ENCODE results near the gene ALOX15. TPM values are rescaled to one million over a fixed set of nuclear protein-coding genes. Genes with fewer than 3 reads are reported as not detected.
"Not testable (repeated sequence)": the region's sequence is repeated elsewhere in the genome, so short reads cannot be mapped to it uniquely, and the experiment has no call there.

Gene ALOX15
- total RNA-seq, 1 experiment from 2014 or later = not detected

- H3K4me3 ChIP-seq; H3K9me3 ChIP-seq (replicated peaks); H3K36me3 ChIP-seq; H3K27ac ChIP-seq; DNase-seq (ENCODE audit: low read depth in 1 of 2, low spot score in 2 of 2); H3K4me1 ChIP-seq (replicated peaks): not testable (repeated sequence)
- H3K27me3 ChIP-seq (replicated peaks) = peaks cover 48% of the 10 kb centered on the region
Observed at GRCh38 chr17:4639301-4640059, 2.0 kb downstream of the ALOX15 start.

GRCh38 chr17:4638766-4639165 is 2.7 kb downstream of the ALOX15 start:
- not testable (repeated sequence) for H3K27ac ChIP-seq; H3K4me3 ChIP-seq; H3K4me1 ChIP-seq (replicated peaks); H3K36me3 ChIP-seq; H3K9me3 ChIP-seq (replicated peaks); DNase-seq (ENCODE audit: low read depth in 1 of 2, low spot score in 2 of 2)
- H3K27me3 ChIP-seq (replicated peaks) = peaks cover 45% of the 10 kb centered on the region

- no peak overlapping the region for H3K27ac ChIP-seq
- peaks cover 30% of the 10 kb centered on the region for H3K27me3 ChIP-seq (replicated peaks)
- H3K9me3 ChIP-seq (replicated peaks) = no peaks in the 10 kb centered on the region
- no peak overlapping the region for H3K4me3 ChIP-seq
- no peaks in the 10 kb centered on the region for H3K4me1 ChIP-seq (replicated peaks)
- no peak for DNase-seq (ENCODE audit: low read depth in 1 of 2, low spot score in 2 of 2)
- H3K36me3 ChIP-seq = no peaks in the 10 kb centered on the region
Observed at GRCh38 chr17:4636474-4637100, 4.9 kb downstream of the ALOX15 start.

GRCh38 chr17:4635823-4636375 is 5.6 kb downstream of the ALOX15 start:
- Histone ChIP-seq H3K9me3 (replicated peaks) (no peaks in the 10 kb centered on the region), H3K4me1 (replicated peaks) (no peaks in the 10 kb centered on the region), H3K4me3 (no peak overlapping the region), H3K27me3 (replicated peaks) (peaks cover 24% of the 10 kb centered on the region), H3K36me3 (no peaks in the 10 kb centered on the region), H3K27ac (no peak overlapping the region)
- DNase-seq (ENCODE audit: low read depth in 1 of 2, low spot score in 2 of 2) = no peak

- H3K9me3 ChIP-seq (replicated peaks) = no peaks in the 10 kb centered on the region
- no peak overlapping the region for H3K27ac ChIP-seq
- peaks cover 24% of the 10 kb centered on the region for H3K27me3 ChIP-seq (replicated peaks)
- DNase-seq (ENCODE audit: low read depth in 1 of 2, low spot score in 2 of 2) = no peak
- H3K4me1 ChIP-seq (replicated peaks) = no peaks in the 10 kb centered on the region
- no peak overlapping the region for H3K4me3 ChIP-seq
- no peaks in the 10 kb centered on the region for H3K36me3 ChIP-seq
Observed at GRCh38 chr17:4634976-4635375, 6.5 kb downstream of the ALOX15 start.

- Histone ChIP-seq H3K27me3 (replicated peaks) (peaks cover 19% of the 10 kb centered on the region), H3K4me1 (replicated peaks) (no peaks in the 10 kb centered on the region), H3K36me3 (no peaks in the 10 kb centered on the region), H3K9me3 (replicated peaks) (no peaks in the 10 kb centered on the region), H3K27ac (no peak overlapping the region), H3K4me3 (no peak overlapping the region)
- no peak for DNase-seq (ENCODE audit: low read depth in 1 of 2, low spot score in 2 of 2)
Observed at GRCh38 chr17:4633643-4634042, 7.8 kb downstream of the ALOX15 start.

- no peaks in the 10 kb centered on the region for H3K9me3 ChIP-seq (replicated peaks)
- H3K4me1 ChIP-seq (replicated peaks) = no peaks in the 10 kb centered on the region
- H3K27ac ChIP-seq = no peak overlapping the region
- DNase-seq (ENCODE audit: low read depth in 1 of 2, low spot score in 2 of 2) = no peak
- no peak overlapping the region for H3K4me3 ChIP-seq
- no peaks in the 10 kb centered on the region for H3K36me3 ChIP-seq
- H3K27me3 ChIP-seq (replicated peaks) = peaks cover 16% of the 10 kb centered on the region
Observed at GRCh38 chr17:4632581-4632920, 8.9 kb downstream of the ALOX15 start.

GRCh38 chr17:4631836-4632580 is 9.5 kb downstream of the ALOX15 start:
- no peaks in the 10 kb centered on the region for H3K4me1 ChIP-seq (replicated peaks)
- DNase-seq (ENCODE audit: low read depth in 1 of 2, low spot score in 2 of 2) = no peak

GRCh38 chr17:4631431-4631830 is 10.0 kb downstream of the ALOX15 start:
- H3K27ac ChIP-seq = no peak overlapping the region
- peaks cover 16% of the 10 kb centered on the region for H3K27me3 ChIP-seq (replicated peaks)
- no peak overlapping the region for H3K4me3 ChIP-seq
- H3K9me3 ChIP-seq (replicated peaks) = no peaks in the 10 kb centered on the region
- no peak for DNase-seq (ENCODE audit: low read depth in 1 of 2, low spot score in 2 of 2)
- no peaks in the 10 kb centered on the region for H3K36me3 ChIP-seq
- no peaks in the 10 kb centered on the region for H3K4me1 ChIP-seq (replicated peaks)

More at GRCh38 chr17:4631836-4632580, 9.5 kb downstream of the ALOX15 start:
- no peak overlapping the region for H3K27ac ChIP-seq
- peaks cover 16% of the 10 kb centered on the region for H3K27me3 ChIP-seq (replicated peaks)
- H3K9me3 ChIP-seq (replicated peaks) = no peaks in the 10 kb centered on the region
- H3K4me3 ChIP-seq = no peak overlapping the region
- no peaks in the 10 kb centered on the region for H3K36me3 ChIP-seq

GRCh38 chr17:4626734-4627256 is 14.7 kb downstream of the ALOX15 start:
- H3K4me1 ChIP-seq (replicated peaks) = no peaks in the 10 kb centered on the region
- 0 out of 2 replicates have a peak, but pooled peaks cover 4% of the 10 kb centered on the region for H3K9me3 ChIP-seq (replicated peaks)
- peaks cover 7% of the 10 kb centered on the region for H3K27me3 ChIP-seq (replicated peaks)
- no peak overlapping the region for H3K4me3 ChIP-seq
- no peak overlapping the region for H3K27ac ChIP-seq
- DNase-seq (ENCODE audit: low read depth in 1 of 2, low spot score in 2 of 2) = no peak
- H3K36me3 ChIP-seq = no peaks in the 10 kb centered on the region

- DNase-seq (ENCODE audit: low read depth in 1 of 2, low spot score in 2 of 2) = no peak
- Histone ChIP-seq H3K27me3 (replicated peaks) (peaks cover 7% of the 10 kb centered on the region), H3K9me3 (replicated peaks) (0 out of 2 replicates have a peak, but pooled peaks cover 4% of the 10 kb centered on the region), H3K36me3 (no peaks in the 10 kb centered on the region), H3K27ac (no peak overlapping the region), H3K4me1 (replicated peaks) (no peaks in the 10 kb centered on the region), H3K4me3 (no peak overlapping the region)
Observed at GRCh38 chr17:4625181-4625617, 16.3 kb downstream of the ALOX15 start.

GRCh38 chr17:4624451-4624911 is 17.0 kb downstream of the ALOX15 start:
- H3K4me1 ChIP-seq (replicated peaks); H3K27me3 ChIP-seq (replicated peaks); H3K36me3 ChIP-seq; H3K27ac ChIP-seq; DNase-seq (ENCODE audit: low read depth in 1 of 2, low spot score in 2 of 2); H3K4me3 ChIP-seq; H3K9me3 ChIP-seq (replicated peaks): not testable (repeated sequence)

- Histone ChIP-seq H3K9me3 (replicated peaks) (0 out of 2 replicates have a peak, but pooled peaks cover 4% of the 10 kb centered on the region), H3K4me1 (replicated peaks) (no peaks in the 10 kb centered on the region), H3K36me3 (no peaks in the 10 kb centered on the region), H3K27me3 (replicated peaks) (peaks cover 7% of the 10 kb centered on the region), H3K27ac (no peak overlapping the region), H3K4me3 (no peak overlapping the region)
- no peak for DNase-seq (ENCODE audit: low read depth in 1 of 2, low spot score in 2 of 2)
Observed at GRCh38 chr17:4623249-4623648, 18.2 kb downstream of the ALOX15 start.

Measured in SJSA1 (cell line).